ENCODE results near the gene ATP9B.

GRCh38 chr18:79102886-79103285 lies 33.7 kb downstream of the ATP9B start:
- TF ChIP-seq POLR2AphosphoS5 (IDR thresholded peaks at IDR 0.05; ENCODE audit: insufficient read depth in 1 of 2, low read depth in 1 of 2) (no peak), CTCF (IDR thresholded peaks at IDR 0.05) (no peak)

All from vagina (tissue), 2 donors.